ENCODE results near the gene MAN1C1.

DNA sequence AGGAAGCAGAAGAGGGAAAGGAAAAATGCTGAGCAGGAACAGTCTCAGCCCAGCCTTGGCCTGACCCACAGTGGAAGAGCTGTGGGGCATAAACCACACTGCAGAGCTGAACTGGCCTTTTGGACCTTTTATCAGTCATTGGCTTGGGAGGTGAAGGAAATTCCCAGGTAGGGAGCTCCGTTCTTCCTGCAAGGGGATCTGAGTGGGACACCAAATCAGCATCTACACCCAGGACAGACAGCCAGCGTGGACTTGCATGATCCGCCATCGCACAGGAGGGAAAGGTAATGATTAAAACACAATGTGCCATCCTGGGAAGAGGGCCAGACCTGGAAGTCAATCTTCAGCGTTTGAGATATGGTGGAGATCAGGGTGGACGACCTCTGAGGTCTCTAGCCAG lies 202.0 kb downstream of the MAN1C1 start:
- TF ChIP-seq, protein P1, sequence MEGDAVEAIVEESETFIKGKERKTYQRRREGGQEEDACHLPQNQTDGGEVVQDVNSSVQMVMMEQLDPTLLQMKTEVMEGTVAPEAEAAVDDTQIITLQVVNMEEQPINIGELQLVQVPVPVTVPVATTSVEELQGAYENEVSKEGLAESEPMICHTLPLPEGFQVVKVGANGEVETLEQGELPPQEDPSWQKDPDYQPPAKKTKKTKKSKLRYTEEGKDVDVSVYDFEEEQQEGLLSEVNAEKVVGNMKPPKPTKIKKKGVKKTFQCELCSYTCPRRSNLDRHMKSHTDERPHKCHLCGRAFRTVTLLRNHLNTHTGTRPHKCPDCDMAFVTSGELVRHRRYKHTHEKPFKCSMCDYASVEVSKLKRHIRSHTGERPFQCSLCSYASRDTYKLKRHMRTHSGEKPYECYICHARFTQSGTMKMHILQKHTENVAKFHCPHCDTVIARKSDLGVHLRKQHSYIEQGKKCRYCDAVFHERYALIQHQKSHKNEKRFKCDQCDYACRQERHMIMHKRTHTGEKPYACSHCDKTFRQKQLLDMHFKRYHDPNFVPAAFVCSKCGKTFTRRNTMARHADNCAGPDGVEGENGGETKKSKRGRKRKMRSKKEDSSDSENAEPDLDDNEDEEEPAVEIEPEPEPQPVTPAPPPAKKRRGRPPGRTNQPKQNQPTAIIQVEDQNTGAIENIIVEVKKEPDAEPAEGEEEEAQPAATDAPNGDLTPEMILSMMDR (IDR thresholded peaks at IDR 0.05) = no peak
- no peak for TF ChIP-seq EZH2 (IDR thresholded peaks at IDR 0.05)

Data from neural progenitor cell (in vitro differentiated cells).